ENCODE results near the gene RBBP6. TPM values are rescaled to one million over a fixed set of nuclear protein-coding genes. Genes with fewer than 3 reads are reported as not detected.

Gene RBBP6
- total and polyA plus RNA-seq, 2 donors (not counting 3 experiments of a cell fraction or from before 2014, with no cell fraction given), result 16.8 to 52.1 TPM

GRCh38 chr16:24525970-24526559 is 13.3 kb upstream of the RBBP6 start:
- intact Hi-C loops (cut with micrococcal nuclease) (no loop called here), dilution Hi-C loops (cut with MboI; ENCODE audit: extremely low pct_ligation_motif_present, low sequenced_read_pairs) (no loop called here)
- H4K20me1 ChIP-seq (replicated peaks; ENCODE audit: control insufficient read depth, extremely low read depth, insufficient read depth, low read length), result no peaks in the 10 kb centered on the region
- H3K27ac ChIP-seq (ENCODE audit: insufficient read depth, low read depth, low read length), result no peak overlapping the region
- H3K36me3 ChIP-seq (ENCODE audit: control insufficient read depth in 2 of 2, extremely low read depth in 1 of 2, insufficient read depth in 2 of 2, low read length in 2 of 2), result no peaks in the 10 kb centered on the region
- H3K9me1 ChIP-seq (replicated peaks; ENCODE audit: control insufficient read depth, extremely low read depth, insufficient read depth, low read length), result no peaks in the 10 kb centered on the region
- H3K9ac ChIP-seq (replicated peaks; ENCODE audit: extremely low read depth, insufficient read depth, low read length), result no peak overlapping the region
- DNase-seq (ENCODE audit: low read depth, low spot score) (no peak), FAIRE-seq (no peak)
- no peak overlapping the region for H2AFZ ChIP-seq (ENCODE audit: low read depth, low read length)
- no peaks in the 10 kb centered on the region for H3K4me1 ChIP-seq (ENCODE audit: control insufficient read depth, extremely low read depth, insufficient read depth, low read length)
- TF ChIP-seq MAX (IDR thresholded peaks at IDR 0.05; ENCODE audit: insufficient read depth, insufficient read length) (no peak), EZH2 (IDR thresholded peaks at IDR 0.05; ENCODE audit: borderline replicate concordance, low read depth, low read length, severe bottlenecking) (no peak), JUN (IDR thresholded peaks at IDR 0.05; ENCODE audit: borderline replicate concordance, insufficient read depth, insufficient read length, low read depth) (no peak), POLR2A (IDR thresholded peaks at IDR 0.05; ENCODE audit: low read depth, low read length) (no peak), MYC (IDR thresholded peaks at IDR 0.05; ENCODE audit: low read depth, low read length) (no peak), FOS (IDR thresholded peaks at IDR 0.05; ENCODE audit: borderline replicate concordance, insufficient read depth, low read length) (no peak), GATA2 (IDR thresholded peaks at IDR 0.05; ENCODE audit: insufficient read depth, insufficient read length, low read depth, low read length) (no peak), CTCF (IDR thresholded peaks at IDR 0.05; ENCODE audit: extremely low read depth in 1 of 2, insufficient read depth in 1 of 2, low read depth in 1 of 2, low read length in 2 of 2) (no peak), POLR2AphosphoS5 (IDR thresholded peaks at IDR 0.05; ENCODE audit: insufficient read depth, low read depth, low read length) (no peak)
- H3K79me2 ChIP-seq (ENCODE audit: control insufficient read depth, insufficient read depth, low read length), result no peaks in the 10 kb centered on the region
- no peaks in the 10 kb centered on the region for H3K9me3 ChIP-seq (replicated peaks; ENCODE audit: control insufficient read depth, insufficient read depth, low read length)
- POLR2A ChIA-PET, result no interaction called here
- peaks cover 0 to 2% of the 10 kb centered on the region in 2 experiments for H3K27me3 ChIP-seq (ENCODE audit: control insufficient read depth in 2 of 2, insufficient read depth in 2 of 2, low read length in 2 of 2)
- H3K4me3 ChIP-seq (replicated peaks in 1 of 3; ENCODE audit: insufficient read depth in 1 of 3, low read depth in 1 of 3, low read length in 3 of 3), result no peak overlapping the region
- no peak overlapping the region for H3K4me2 ChIP-seq (ENCODE audit: insufficient read depth, low read length)
- BruUV-seq (replicated peaks), result no TSS peak
- CTCF ChIA-PET, result interaction anchor here (0.7 to 2.8 kb wide), 4 partner anchors 9 to 205 kb away, joined by 3 to 25 read pairs (median 4); no protein-coding TSS in a partner anchor

Data from endothelial cell of umbilical vein (primary cell).